ENCODE results near the gene GNAZ.

GNAZ gene

GRCh38 chr22:23072911-23073491 lies 2.7 kb downstream of the GNAZ start:
- TF ChIP-seq ZBTB7A (IDR thresholded peaks at IDR 0.05; ENCODE audit: low read depth) = no peak
- no peak for TF ChIP-seq YY1 (IDR thresholded peaks at IDR 0.05; ENCODE audit: low read depth)
- peak; percentile 40; the same call in 1 of the 2 replicates for TF ChIP-seq TEAD4 (IDR thresholded peaks at IDR 0.05)

DNA sequence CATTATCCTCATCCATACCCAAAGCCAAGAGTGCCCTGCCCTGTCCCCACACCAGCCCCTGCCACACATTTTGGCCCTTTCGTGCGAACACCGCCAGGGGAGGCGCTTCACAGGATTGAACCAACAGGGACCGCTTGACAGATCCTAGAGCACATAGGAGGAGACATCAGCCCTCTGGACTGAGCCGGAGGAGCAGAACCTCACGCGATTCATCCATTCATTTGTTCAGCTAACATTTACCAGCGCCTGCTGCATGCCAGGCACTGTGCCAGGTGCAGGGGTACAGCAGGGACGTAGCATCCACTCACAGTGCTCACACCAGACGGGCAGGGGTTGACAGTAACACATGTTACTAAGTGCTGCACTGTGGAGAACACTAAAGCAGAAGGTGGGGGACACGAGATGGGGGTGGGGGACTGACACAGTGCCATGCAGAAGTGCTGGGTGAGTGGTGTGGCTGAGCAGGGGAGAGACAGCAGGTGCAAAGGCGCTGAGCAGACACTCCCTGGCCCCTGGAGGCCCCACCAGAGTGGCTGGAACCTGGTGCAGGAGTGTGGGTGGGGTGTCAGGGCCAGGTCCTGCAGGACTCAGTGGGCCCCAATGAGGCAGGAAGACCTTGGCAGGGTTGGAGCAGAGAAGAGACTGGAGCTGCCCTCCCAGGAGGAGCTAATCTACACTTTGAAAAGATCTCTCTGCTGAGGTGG lies 3.4 kb downstream of the GNAZ start:
- TF ChIP-seq EP300 (IDR thresholded peaks at IDR 0.05; ENCODE audit: borderline replicate concordance) (no peak), RAD21 (IDR thresholded peaks at IDR 0.05; ENCODE audit: low read depth) (no peak), NFIC (IDR thresholded peaks at IDR 0.05) (no peak), TCF12 (IDR thresholded peaks at IDR 0.05; ENCODE audit: low read depth) (no peak), EGR1 (IDR thresholded peaks at IDR 0.05) (no peak), CREB1 (IDR thresholded peaks at IDR 0.05; ENCODE audit: low read depth) (no peak), CEBPB (IDR thresholded peaks at IDR 0.05) (no peak), TEAD4 (IDR thresholded peaks at IDR 0.05) (no peak), YY1 (IDR thresholded peaks at IDR 0.05; ENCODE audit: low read depth) (no peak), ZBTB7A (IDR thresholded peaks at IDR 0.05; ENCODE audit: low read depth) (no peak)
- TF ChIP-seq, protein P1, sequence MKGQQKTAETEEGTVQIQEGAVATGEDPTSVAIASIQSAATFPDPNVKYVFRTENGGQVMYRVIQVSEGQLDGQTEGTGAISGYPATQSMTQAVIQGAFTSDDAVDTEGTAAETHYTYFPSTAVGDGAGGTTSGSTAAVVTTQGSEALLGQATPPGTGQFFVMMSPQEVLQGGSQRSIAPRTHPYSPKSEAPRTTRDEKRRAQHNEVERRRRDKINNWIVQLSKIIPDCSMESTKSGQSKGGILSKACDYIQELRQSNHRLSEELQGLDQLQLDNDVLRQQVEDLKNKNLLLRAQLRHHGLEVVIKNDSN (IDR thresholded peaks at IDR 0.05) = no peak

GRCh38 chr22:23074451-23074850 lies 4.1 kb downstream of the GNAZ start:
- TF ChIP-seq CREB1 (IDR thresholded peaks at IDR 0.05; ENCODE audit: low read depth) = no peak
- TF ChIP-seq TCF12 (IDR thresholded peaks at IDR 0.05; ENCODE audit: low read depth) = no peak
- TF ChIP-seq RAD21 (IDR thresholded peaks at IDR 0.05; ENCODE audit: low read depth) = no peak
- no peak for TF ChIP-seq TAF1 (IDR thresholded peaks at IDR 0.05; ENCODE audit: low read depth)
- TF ChIP-seq, protein P2, sequence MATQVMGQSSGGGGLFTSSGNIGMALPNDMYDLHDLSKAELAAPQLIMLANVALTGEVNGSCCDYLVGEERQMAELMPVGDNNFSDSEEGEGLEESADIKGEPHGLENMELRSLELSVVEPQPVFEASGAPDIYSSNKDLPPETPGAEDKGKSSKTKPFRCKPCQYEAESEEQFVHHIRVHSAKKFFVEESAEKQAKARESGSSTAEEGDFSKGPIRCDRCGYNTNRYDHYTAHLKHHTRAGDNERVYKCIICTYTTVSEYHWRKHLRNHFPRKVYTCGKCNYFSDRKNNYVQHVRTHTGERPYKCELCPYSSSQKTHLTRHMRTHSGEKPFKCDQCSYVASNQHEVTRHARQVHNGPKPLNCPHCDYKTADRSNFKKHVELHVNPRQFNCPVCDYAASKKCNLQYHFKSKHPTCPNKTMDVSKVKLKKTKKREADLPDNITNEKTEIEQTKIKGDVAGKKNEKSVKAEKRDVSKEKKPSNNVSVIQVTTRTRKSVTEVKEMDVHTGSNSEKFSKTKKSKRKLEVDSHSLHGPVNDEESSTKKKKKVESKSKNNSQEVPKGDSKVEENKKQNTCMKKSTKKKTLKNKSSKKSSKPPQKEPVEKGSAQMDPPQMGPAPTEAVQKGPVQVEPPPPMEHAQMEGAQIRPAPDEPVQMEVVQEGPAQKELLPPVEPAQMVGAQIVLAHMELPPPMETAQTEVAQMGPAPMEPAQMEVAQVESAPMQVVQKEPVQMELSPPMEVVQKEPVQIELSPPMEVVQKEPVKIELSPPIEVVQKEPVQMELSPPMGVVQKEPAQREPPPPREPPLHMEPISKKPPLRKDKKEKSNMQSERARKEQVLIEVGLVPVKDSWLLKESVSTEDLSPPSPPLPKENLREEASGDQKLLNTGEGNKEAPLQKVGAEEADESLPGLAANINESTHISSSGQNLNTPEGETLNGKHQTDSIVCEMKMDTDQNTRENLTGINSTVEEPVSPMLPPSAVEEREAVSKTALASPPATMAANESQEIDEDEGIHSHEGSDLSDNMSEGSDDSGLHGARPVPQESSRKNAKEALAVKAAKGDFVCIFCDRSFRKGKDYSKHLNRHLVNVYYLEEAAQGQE (IDR thresholded peaks at IDR 0.05; ENCODE audit: low read depth) = no peak
- TF ChIP-seq EP300 (IDR thresholded peaks at IDR 0.05; ENCODE audit: borderline replicate concordance) = no peak

DNA sequence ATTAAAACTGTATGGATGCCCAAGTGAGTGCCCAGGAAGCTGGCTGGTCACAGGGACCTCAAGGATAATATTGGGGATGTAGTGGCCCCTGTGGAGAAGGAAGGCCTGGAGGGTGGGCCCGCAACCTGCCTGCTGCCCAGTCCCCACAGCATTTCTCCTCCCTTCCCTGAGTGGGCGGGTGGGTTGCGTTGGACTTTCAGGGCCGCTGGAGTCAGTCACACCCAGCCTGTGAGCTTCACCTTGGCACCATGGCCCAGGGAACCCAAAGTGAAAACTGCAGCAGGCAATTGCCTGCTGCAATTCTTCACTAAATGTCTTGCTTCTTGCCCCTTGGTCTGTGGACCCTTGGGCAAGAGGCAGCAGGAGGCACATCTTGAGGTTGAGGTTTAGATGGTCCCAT lies 4.7 kb downstream of the GNAZ start:
- TF ChIP-seq YY1 (IDR thresholded peaks at IDR 0.05; ENCODE audit: low read depth) (no peak), CEBPB (IDR thresholded peaks at IDR 0.05) (no peak), TCF12 (IDR thresholded peaks at IDR 0.05; ENCODE audit: low read depth) (no peak), ZBTB7A (IDR thresholded peaks at IDR 0.05; ENCODE audit: low read depth) (no peak), RAD21 (IDR thresholded peaks at IDR 0.05; ENCODE audit: low read depth) (no peak), FOXM1 (IDR thresholded peaks at IDR 0.05; ENCODE audit: borderline replicate concordance, low read depth) (no peak), TEAD4 (IDR thresholded peaks at IDR 0.05) (no peak), EP300 (IDR thresholded peaks at IDR 0.05; ENCODE audit: borderline replicate concordance) (no peak), CREB1 (IDR thresholded peaks at IDR 0.05; ENCODE audit: low read depth) (no peak), NFIC (IDR thresholded peaks at IDR 0.05) (no peak), EGR1 (IDR thresholded peaks at IDR 0.05) (no peak), MAX (IDR thresholded peaks at IDR 0.05) (no peak), TAF1 (IDR thresholded peaks at IDR 0.05; ENCODE audit: low read depth) (no peak)
- TF ChIP-seq, protein P2 (IDR thresholded peaks at IDR 0.05; ENCODE audit: low read depth) = no peak
- TF ChIP-seq, protein P1 (IDR thresholded peaks at IDR 0.05) = no peak

DNA sequence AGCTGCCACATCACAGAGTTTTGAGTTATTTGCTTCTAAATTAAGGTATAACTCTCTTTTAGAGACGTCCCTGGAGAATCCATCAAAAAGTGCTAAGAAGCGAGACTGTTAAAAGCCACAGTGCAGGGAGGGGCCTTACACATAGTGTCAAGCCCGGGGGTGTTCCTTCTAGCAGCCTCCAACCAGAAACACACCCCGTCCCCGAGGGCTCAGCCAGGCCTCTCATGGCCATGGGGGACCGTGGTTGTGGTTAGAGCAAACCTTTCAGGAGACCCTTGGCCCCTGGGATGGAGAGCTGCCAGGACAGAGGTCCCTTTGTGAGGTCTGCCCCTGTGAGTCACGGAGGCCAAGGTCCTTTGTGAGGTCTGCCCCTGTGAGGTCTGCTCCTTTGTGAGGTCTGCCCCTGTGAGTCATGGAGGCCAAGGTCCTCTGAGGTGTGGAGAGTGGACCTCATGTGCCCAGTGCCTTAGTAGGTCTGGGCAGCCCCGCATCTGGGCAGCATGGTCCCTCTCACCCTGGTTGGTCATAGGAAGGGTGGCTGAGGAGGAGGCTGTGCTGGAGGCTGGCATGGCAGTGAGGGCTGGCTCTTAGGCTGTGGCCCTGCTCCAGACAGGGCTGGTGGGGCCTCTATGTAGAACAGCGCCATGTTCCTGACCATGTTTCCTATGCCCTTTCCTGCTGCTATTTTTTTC lies 5.4 kb downstream of the GNAZ start:
- TF ChIP-seq NFIC (IDR thresholded peaks at IDR 0.05) (no peak), RAD21 (IDR thresholded peaks at IDR 0.05; ENCODE audit: low read depth) (no peak), FOXM1 (IDR thresholded peaks at IDR 0.05; ENCODE audit: borderline replicate concordance, low read depth) (no peak), CREB1 (IDR thresholded peaks at IDR 0.05; ENCODE audit: low read depth) (no peak), TAF1 (IDR thresholded peaks at IDR 0.05; ENCODE audit: low read depth) (no peak), ZBTB7A (IDR thresholded peaks at IDR 0.05; ENCODE audit: low read depth) (no peak), CEBPB (IDR thresholded peaks at IDR 0.05) (no peak), EGR1 (IDR thresholded peaks at IDR 0.05) (no peak), MAX (IDR thresholded peaks at IDR 0.05) (no peak)
- TF ChIP-seq, protein P2 (IDR thresholded peaks at IDR 0.05; ENCODE audit: low read depth) = no peak
- TF ChIP-seq, protein P1 (IDR thresholded peaks at IDR 0.05) = no peak

All from Ishikawa (cell line).